Muscle of leg (tissue), 11 donors: ENCODE results near the gene HHIP. TPM values are rescaled to one million over a fixed set of nuclear protein-coding genes. Genes with fewer than 3 reads are reported as not detected.

Experiments used
- DNase-seq: peaks from one replicate; pipeline ENCODE4 v3.0.0; 2013
- H3K27ac ChIP-seq: one replicate; pipeline ENCODE4 v1.5.1; 2013; ENCODE audit warnings: mild to moderate bottlenecking, low read length, control low read depth
- H3K27me3 ChIP-seq: one replicate; pipeline ENCODE4 v1.6.1; 2013; ENCODE audit warnings: low read length; ENCODE audit not compliant: control insufficient read depth, insufficient read depth
- H3K36me3 ChIP-seq: one replicate; pipeline ENCODE4 v1.6.1; 2013; ENCODE audit warnings: low read length; ENCODE audit not compliant: control insufficient read depth, insufficient read depth
- H3K4me1 ChIP-seq: one replicate; pipeline ENCODE4 v1.6.1; 2013; ENCODE audit warnings: low read length; ENCODE audit not compliant: control insufficient read depth, insufficient read depth
- H3K4me3 ChIP-seq: one replicate; pipeline ENCODE4 v1.5.1; 2013; ENCODE audit warnings: low read length, control low read depth
- H3K9me3 ChIP-seq: replicated peaks from 2 replicates; pipeline ENCODE4 v1.6.1; 2013; ENCODE audit warnings: low read depth, low read length; ENCODE audit not compliant: control insufficient read depth
- WGBS: methylation state at CpG from one replicate; pipeline ENCODE4 v1.1.5; 2013; ENCODE audit warnings: missing lambda C conversion rate; ENCODE audit not compliant: insufficient coverage; 5-methylcytosine and 5-hydroxymethylcytosine counted together
- polyA plus RNA-seq, 8 donors: library from polyadenylated mRNA; unstranded; fragments of 120-200 nt; gene quantifications; one replicate each; pipeline versions ENCODE4 v1.2.1 to v1.2.3, GENCODE V29; 2013; ENCODE audit warnings: inconsistent platforms in 1 of 8, low replicate concordance in 1 of 8; ENCODE audit not compliant: insufficient read length in 8 of 8, insufficient read depth in 1 of 8
- total RNA-seq: library from RNA; stranded (reverse); fragments of 120-200 nt; gene quantifications from one replicate; pipeline ENCODE4 v1.2.4, GENCODE V29; 2013

Gene HHIP
- total and polyA plus RNA-seq, 9 donors: 2.9 to 6.4 (median 3.8) TPM

- H3K4me1 ChIP-seq: no peaks in the 10 kb centered on the region
- WGBS: no CpG with 5 or more reads among the region's 5 CpGs
- no peak overlapping the region for H3K27ac ChIP-seq
- H3K27me3 ChIP-seq: no peaks in the 10 kb centered on the region
- H3K9me3 ChIP-seq: no peaks in the 10 kb centered on the region
- no peak for DNase-seq
- H3K4me3 ChIP-seq: no peak overlapping the region
- H3K36me3 ChIP-seq: no peaks in the 10 kb centered on the region
Observed at GRCh38 chr4:144716778-144717177, 70.8 kb downstream of the HHIP start.

GRCh38 chr4:144718958-144719512 is 73.1 kb downstream of the HHIP start:
- WGBS: 50% methylated on average over 1 of the region's 4 CpGs
- no peak for DNase-seq
- no peak overlapping the region for H3K27ac ChIP-seq

GRCh38 chr4:144720491-144720890 is 74.5 kb downstream of the HHIP start:
- H3K9me3 ChIP-seq: no peaks in the 10 kb centered on the region
- H3K27ac ChIP-seq: no peak overlapping the region
- H3K27me3 ChIP-seq: no peaks in the 10 kb centered on the region
- no peaks in the 10 kb centered on the region for H3K4me1 ChIP-seq
- WGBS: no CpG with 5 or more reads among the region's 3 CpGs
- H3K36me3 ChIP-seq: no peaks in the 10 kb centered on the region
- no peak overlapping the region for H3K4me3 ChIP-seq
- no peak for DNase-seq

More at GRCh38 chr4:144718958-144719512, 73.1 kb downstream of the HHIP start:
- Histone ChIP-seq H3K9me3 (no peaks in the 10 kb centered on the region), H3K36me3 (no peaks in the 10 kb centered on the region), H3K27me3 (no peaks in the 10 kb centered on the region), H3K4me3 (no peak overlapping the region), H3K4me1 (no peaks in the 10 kb centered on the region)

- Histone ChIP-seq H3K4me3 (no peak overlapping the region), H3K27ac (no peak overlapping the region), H3K9me3 (no peaks in the 10 kb centered on the region), H3K4me1 (no peaks in the 10 kb centered on the region), H3K36me3 (no peaks in the 10 kb centered on the region), H3K27me3 (no peaks in the 10 kb centered on the region)
- DNase-seq: no peak
Observed at GRCh38 chr4:144721994-144722393, 76.0 kb downstream of the HHIP start.

GRCh38 chr4:144723471-144723870 is 77.5 kb downstream of the HHIP start:
- no peak overlapping the region for H3K4me3 ChIP-seq
- H3K4me1 ChIP-seq: no peaks in the 10 kb centered on the region
- no peaks in the 10 kb centered on the region for H3K27me3 ChIP-seq
- H3K27ac ChIP-seq: no peak overlapping the region
- no peaks in the 10 kb centered on the region for H3K36me3 ChIP-seq
- DNase-seq: no peak
- no peaks in the 10 kb centered on the region for H3K9me3 ChIP-seq

- DNase-seq: no peak
- Histone ChIP-seq H3K27me3 (no peaks in the 10 kb centered on the region), H3K27ac (no peak overlapping the region), H3K4me1 (no peaks in the 10 kb centered on the region), H3K36me3 (no peaks in the 10 kb centered on the region), H3K4me3 (no peak overlapping the region), H3K9me3 (no peaks in the 10 kb centered on the region)
- 81% methylated on average over 2 of the region's 2 CpGs for WGBS
Observed at GRCh38 chr4:144729175-144729574, 83.2 kb downstream of the HHIP start.

- H3K27me3 ChIP-seq: no peaks in the 10 kb centered on the region
- H3K36me3 ChIP-seq: no peaks in the 10 kb centered on the region
- no peaks in the 10 kb centered on the region for H3K4me1 ChIP-seq
- no peak overlapping the region for H3K27ac ChIP-seq
- no peaks in the 10 kb centered on the region for H3K9me3 ChIP-seq
- H3K4me3 ChIP-seq: no peak overlapping the region
- WGBS: no CpG with 5 or more reads among the region's 4 CpGs
- DNase-seq: no peak
Observed at GRCh38 chr4:144732584-144733428, 86.8 kb downstream of the HHIP start.

GRCh38 chr4:144733566-144733965 is 87.6 kb downstream of the HHIP start:
- no peak for DNase-seq
- Histone ChIP-seq H3K4me1 (no peaks in the 10 kb centered on the region), H3K36me3 (no peaks in the 10 kb centered on the region), H3K9me3 (no peaks in the 10 kb centered on the region), H3K27ac (no peak overlapping the region), H3K27me3 (no peaks in the 10 kb centered on the region), H3K4me3 (no peak overlapping the region)
- no CpG with 5 or more reads among the region's 2 CpGs for WGBS

- H3K4me1 ChIP-seq: no peaks in the 10 kb centered on the region
- no peaks in the 10 kb centered on the region for H3K27me3 ChIP-seq
- H3K9me3 ChIP-seq: no peaks in the 10 kb centered on the region
- H3K36me3 ChIP-seq: no peaks in the 10 kb centered on the region
- no peak overlapping the region for H3K27ac ChIP-seq
- DNase-seq: no peak
- WGBS: 40% methylated on average over 1 of the region's 4 CpGs
- no peak overlapping the region for H3K4me3 ChIP-seq
Observed at GRCh38 chr4:144734522-144734921, 88.6 kb downstream of the HHIP start.

- Histone ChIP-seq H3K27ac (no peak overlapping the region), H3K9me3 (no peaks in the 10 kb centered on the region), H3K4me3 (no peak overlapping the region), H3K4me1 (no peaks in the 10 kb centered on the region), H3K27me3 (no peaks in the 10 kb centered on the region), H3K36me3 (no peaks in the 10 kb centered on the region)
- no peak for DNase-seq
- no CpG with 5 or more reads among the region's 3 CpGs for WGBS
Observed at GRCh38 chr4:144738649-144739048, 92.7 kb downstream of the HHIP start.
